ENCODE results near the gene TMEM94. TPM values are rescaled to one million over a fixed set of nuclear protein-coding genes. Genes with fewer than 3 reads are reported as not detected.

Gene TMEM94
- total and polyA plus RNA-seq, 9 of the 15 experiments (the other 6 are each of a cell fraction or from before 2014, with no cell fraction given) = 0.35 to 48.1 (median 14.4) TPM

DNA sequence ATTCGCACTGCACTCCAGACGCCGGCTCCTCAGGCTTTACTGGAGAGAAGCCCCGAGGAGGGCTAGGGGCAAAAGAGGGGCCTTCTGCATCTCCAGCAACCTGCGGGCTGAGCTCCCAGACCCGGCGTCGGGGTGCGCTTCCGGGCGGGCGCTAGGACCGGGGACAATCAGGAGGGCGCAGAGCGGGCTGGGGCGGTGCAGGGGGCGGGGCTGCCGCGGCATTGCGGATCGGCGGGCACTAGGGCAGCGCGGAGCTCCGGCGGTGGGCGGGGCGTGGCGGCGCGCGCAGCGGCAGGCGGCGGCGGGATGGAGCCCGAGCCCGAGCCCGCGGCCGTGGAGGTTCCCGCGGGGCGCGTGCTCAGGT lies 59.8 kb downstream of the TMEM94 start, which contains the start of gene TSEN54 (continued):
- TF ChIP-seq DNMT1 (IDR thresholded peaks at IDR 0.05) (no peak), NFXL1 (CRISPR knock-in tag; IDR thresholded peaks at IDR 0.05) (no peak), RCOR1 (IDR thresholded peaks at IDR 0.05; ENCODE audit: borderline replicate concordance in 1 of 2, low read depth in 2 of 2, low read length in 2 of 2) (peak in 1 of 2 experiments; percentile 48; a peak in 1 of 4 replicates), NRF1 (conservative IDR thresholded peaks at IDR 0.05 in 1 of 2, IDR thresholded peaks at IDR 0.05 in 1 of 2) (peak in 1 of 2 experiments; percentile 26; a peak in 1 of 4 replicates), NCOA6 (IDR thresholded peaks at IDR 0.05) (peak; percentile 90), HDGF (IDR thresholded peaks at IDR 0.05) (no peak), RBM25 (IDR thresholded peaks at IDR 0.05; ENCODE audit: low read depth, low read length, severe bottlenecking) (no peak), GATA2 (CRISPR knock-in tag; IDR thresholded peaks at IDR 0.05) (no peak), BHLHE40 (IDR thresholded peaks at IDR 0.05; ENCODE audit: low read length) (0 out of 2 replicates have a peak, but pooled peaks have one; percentile 10), MYC (IDR thresholded peaks at IDR 0.05; ENCODE audit: low read depth, low read length) (peak; percentile 53; the same call in 1 of the 2 replicates), MYC (CRISPR knock-in tag; IDR thresholded peaks at IDR 0.05; ENCODE audit: borderline replicate concordance, low read depth) (no peak), RBFOX2 (IDR thresholded peaks at IDR 0.05; ENCODE audit: low read depth, low read length) (peak; percentile 42; the same call in 1 of the 2 replicates), GATAD2B (IDR thresholded peaks at IDR 0.05; ENCODE audit: borderline replicate concordance) (peak; percentile 88; the same call in 1 of the 2 replicates), CC2D1A (IDR thresholded peaks at IDR 0.05) (peak; percentile 16; the same call in 1 of the 2 replicates), ZNF197 (CRISPR knock-in tag; IDR thresholded peaks at IDR 0.05; ENCODE audit: low read depth) (no peak), CXXC5 (CRISPR knock-in tag; IDR thresholded peaks at IDR 0.05) (peak; percentile 77), MIER1 (IDR thresholded peaks at IDR 0.05; ENCODE audit: low read depth) (peak; percentile 92; the same call in 1 of the 2 replicates), PHF8 (IDR thresholded peaks at IDR 0.05; ENCODE audit: borderline replicate concordance, low read length) (peak; percentile 23; the same call in 1 of the 2 replicates)
- TF ChIP-seq, protein P1, sequence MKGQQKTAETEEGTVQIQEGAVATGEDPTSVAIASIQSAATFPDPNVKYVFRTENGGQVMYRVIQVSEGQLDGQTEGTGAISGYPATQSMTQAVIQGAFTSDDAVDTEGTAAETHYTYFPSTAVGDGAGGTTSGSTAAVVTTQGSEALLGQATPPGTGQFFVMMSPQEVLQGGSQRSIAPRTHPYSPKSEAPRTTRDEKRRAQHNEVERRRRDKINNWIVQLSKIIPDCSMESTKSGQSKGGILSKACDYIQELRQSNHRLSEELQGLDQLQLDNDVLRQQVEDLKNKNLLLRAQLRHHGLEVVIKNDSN (CRISPR knock-in tag; IDR thresholded peaks at IDR 0.05) = no peak
- TF ChIP-seq, protein P2, sequence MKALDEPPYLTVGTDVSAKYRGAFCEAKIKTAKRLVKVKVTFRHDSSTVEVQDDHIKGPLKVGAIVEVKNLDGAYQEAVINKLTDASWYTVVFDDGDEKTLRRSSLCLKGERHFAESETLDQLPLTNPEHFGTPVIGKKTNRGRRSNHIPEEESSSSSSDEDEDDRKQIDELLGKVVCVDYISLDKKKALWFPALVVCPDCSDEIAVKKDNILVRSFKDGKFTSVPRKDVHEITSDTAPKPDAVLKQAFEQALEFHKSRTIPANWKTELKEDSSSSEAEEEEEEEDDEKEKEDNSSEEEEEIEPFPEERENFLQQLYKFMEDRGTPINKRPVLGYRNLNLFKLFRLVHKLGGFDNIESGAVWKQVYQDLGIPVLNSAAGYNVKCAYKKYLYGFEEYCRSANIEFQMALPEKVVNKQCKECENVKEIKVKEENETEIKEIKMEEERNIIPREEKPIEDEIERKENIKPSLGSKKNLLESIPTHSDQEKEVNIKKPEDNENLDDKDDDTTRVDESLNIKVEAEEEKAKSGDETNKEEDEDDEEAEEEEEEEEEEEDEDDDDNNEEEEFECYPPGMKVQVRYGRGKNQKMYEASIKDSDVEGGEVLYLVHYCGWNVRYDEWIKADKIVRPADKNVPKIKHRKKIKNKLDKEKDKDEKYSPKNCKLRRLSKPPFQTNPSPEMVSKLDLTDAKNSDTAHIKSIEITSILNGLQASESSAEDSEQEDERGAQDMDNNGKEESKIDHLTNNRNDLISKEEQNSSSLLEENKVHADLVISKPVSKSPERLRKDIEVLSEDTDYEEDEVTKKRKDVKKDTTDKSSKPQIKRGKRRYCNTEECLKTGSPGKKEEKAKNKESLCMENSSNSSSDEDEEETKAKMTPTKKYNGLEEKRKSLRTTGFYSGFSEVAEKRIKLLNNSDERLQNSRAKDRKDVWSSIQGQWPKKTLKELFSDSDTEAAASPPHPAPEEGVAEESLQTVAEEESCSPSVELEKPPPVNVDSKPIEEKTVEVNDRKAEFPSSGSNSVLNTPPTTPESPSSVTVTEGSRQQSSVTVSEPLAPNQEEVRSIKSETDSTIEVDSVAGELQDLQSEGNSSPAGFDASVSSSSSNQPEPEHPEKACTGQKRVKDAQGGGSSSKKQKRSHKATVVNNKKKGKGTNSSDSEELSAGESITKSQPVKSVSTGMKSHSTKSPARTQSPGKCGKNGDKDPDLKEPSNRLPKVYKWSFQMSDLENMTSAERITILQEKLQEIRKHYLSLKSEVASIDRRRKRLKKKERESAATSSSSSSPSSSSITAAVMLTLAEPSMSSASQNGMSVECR (CRISPR knock-in tag; IDR thresholded peaks at IDR 0.05) = peak; percentile 14; the same call in 1 of the 2 replicates
- TF ChIP-seq, protein P3, sequence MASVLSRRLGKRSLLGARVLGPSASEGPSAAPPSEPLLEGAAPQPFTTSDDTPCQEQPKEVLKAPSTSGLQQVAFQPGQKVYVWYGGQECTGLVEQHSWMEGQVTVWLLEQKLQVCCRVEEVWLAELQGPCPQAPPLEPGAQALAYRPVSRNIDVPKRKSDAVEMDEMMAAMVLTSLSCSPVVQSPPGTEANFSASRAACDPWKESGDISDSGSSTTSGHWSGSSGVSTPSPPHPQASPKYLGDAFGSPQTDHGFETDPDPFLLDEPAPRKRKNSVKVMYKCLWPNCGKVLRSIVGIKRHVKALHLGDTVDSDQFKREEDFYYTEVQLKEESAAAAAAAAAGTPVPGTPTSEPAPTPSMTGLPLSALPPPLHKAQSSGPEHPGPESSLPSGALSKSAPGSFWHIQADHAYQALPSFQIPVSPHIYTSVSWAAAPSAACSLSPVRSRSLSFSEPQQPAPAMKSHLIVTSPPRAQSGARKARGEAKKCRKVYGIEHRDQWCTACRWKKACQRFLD (CRISPR knock-in tag; IDR thresholded peaks at IDR 0.05) = no peak
- TF ChIP-seq, protein P4, sequence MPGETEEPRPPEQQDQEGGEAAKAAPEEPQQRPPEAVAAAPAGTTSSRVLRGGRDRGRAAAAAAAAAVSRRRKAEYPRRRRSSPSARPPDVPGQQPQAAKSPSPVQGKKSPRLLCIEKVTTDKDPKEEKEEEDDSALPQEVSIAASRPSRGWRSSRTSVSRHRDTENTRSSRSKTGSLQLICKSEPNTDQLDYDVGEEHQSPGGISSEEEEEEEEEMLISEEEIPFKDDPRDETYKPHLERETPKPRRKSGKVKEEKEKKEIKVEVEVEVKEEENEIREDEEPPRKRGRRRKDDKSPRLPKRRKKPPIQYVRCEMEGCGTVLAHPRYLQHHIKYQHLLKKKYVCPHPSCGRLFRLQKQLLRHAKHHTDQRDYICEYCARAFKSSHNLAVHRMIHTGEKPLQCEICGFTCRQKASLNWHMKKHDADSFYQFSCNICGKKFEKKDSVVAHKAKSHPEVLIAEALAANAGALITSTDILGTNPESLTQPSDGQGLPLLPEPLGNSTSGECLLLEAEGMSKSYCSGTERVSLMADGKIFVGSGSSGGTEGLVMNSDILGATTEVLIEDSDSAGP (CRISPR knock-in tag; IDR thresholded peaks at IDR 0.05) = no peak
